ENCODE results near the gene SUDS3. TPM values are rescaled to one million over a fixed set of nuclear protein-coding genes. Genes with fewer than 3 reads are reported as not detected.

The SUDS3 gene
- total RNA-seq, 1 donor: 29.0 TPM

GRCh38 chr12:118456741-118457140 is 80.4 kb downstream of the SUDS3 start:
- TF ChIP-seq CTCF (IDR thresholded peaks at IDR 0.05; ENCODE audit: insufficient read depth, low read length): no peak
- H3K4me3 ChIP-seq (ENCODE audit: low read depth, low read length): no peak overlapping the region
- DNase-seq (ENCODE audit: low read depth): no peak

- no peak for DNase-seq (ENCODE audit: low read depth)
- no peak for TF ChIP-seq CTCF (IDR thresholded peaks at IDR 0.05; ENCODE audit: insufficient read depth, low read length)
- H3K4me3 ChIP-seq (ENCODE audit: low read depth, low read length): no peak overlapping the region
Observed at GRCh38 chr12:118459110-118459509, 82.8 kb downstream of the SUDS3 start.

GRCh38 chr12:118463677-118464076 is 87.3 kb downstream of the SUDS3 start:
- TF ChIP-seq CTCF (IDR thresholded peaks at IDR 0.05; ENCODE audit: insufficient read depth, low read length): no peak
- H3K4me3 ChIP-seq (ENCODE audit: low read depth, low read length): no peak overlapping the region
- DNase-seq (ENCODE audit: low read depth): no peak

GRCh38 chr12:118465706-118466105 is 89.4 kb downstream of the SUDS3 start:
- no peak for DNase-seq (ENCODE audit: low read depth)
- no peak for TF ChIP-seq CTCF (IDR thresholded peaks at IDR 0.05; ENCODE audit: insufficient read depth, low read length)
- no peak overlapping the region for H3K4me3 ChIP-seq (ENCODE audit: low read depth, low read length)

Other genes with a start within 250 kb of the SUDS3 start
- gene PEBP1, start 240.4 kb upstream of the SUDS3 start, total RNA-seq (ENCODE audit: low replicate concordance): 163 and 215 TPM in 2 replicates
- gene TAOK3, start 3.6 kb upstream of the SUDS3 start, total RNA-seq (ENCODE audit: low replicate concordance): 27.8 and 61.2 TPM in 2 replicates

All from fibroblast of the aortic adventitia (primary cell).